Measurements from ENCODE around the gene NPAT. TPM values are rescaled to one million over a fixed set of nuclear protein-coding genes. Genes with fewer than 3 reads are reported as not detected.
A peak's percentile ranks its signal among the peaks of the same experiment; 100 is the strongest.

Gene NPAT
- 6.9 TPM for total RNA-seq
- long read RNA-seq, partial matches to known transcripts: 5 of 6 reads
- long read RNA-seq, other reads (novel, unspliced or antisense): 1 of 6 reads

DNA sequence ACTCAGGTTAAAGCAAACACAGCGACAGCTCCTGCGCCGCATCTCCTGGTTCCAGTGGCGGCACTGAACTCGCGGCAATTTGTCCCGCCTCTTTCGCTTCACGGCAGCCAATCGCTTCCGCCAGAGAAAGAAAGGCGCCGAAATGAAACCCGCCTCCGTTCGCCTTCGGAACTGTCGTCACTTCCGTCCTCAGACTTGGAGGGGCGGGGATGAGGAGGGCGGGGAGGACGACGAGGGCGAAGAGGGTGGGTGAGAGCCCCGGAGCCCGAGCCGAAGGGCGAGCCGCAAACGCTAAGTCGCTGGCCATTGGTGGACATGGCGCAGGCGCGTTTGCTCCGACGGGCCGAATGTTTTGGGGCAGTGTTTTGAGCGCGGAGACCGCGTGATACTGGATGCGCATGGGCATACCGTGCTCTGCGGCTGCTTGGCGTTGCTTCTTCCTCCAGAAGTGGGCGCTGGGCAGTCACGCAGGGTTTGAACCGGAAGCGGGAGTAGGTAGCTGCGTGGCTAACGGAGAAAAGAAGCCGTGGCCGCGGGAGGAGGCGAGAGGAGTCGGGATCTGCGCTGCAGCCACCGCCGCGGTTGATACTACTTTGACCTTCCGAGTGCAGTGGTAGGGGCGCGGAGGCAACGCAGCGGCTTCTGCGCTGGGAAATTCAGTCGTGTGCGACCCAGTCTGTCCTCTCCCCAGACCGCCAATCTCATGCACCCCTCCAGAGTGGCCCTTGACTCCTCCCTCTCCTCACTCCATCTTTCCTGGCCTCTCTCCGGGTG, at the start of gene NPAT, which contains the start of gene ATM:
Gene NPAT, minus strand, starts transcription at position 65 of the 774 bp plus-strand sequence. CDS start 102 bp downstream, outside the sequence.
Gene ATM, plus strand, starts transcription at position 494 of the 774 bp plus-strand sequence. CDS start 4,558 bp downstream, outside the sequence.
- intact Hi-C loops (cut with DNase I): loop anchor here (2.0 to 10.0 kb wide), 5 partner anchors 100 to 442 kb away; partner anchors contain the start of genes ACAT1, C11orf65, CUL5 and DDX10
- peak; percentile 100 for DNase-seq (ENCODE audit: low spot score)

GRCh38 chr11:108269583-108269982, 47.1 kb upstream of the NPAT start:
- intact Hi-C loops (cut with DNase I): no loop called here
- DNase-seq (ENCODE audit: low spot score): no peak

GRCh38 chr11:108253176-108253575, 30.7 kb upstream of the NPAT start:
- no peak for DNase-seq (ENCODE audit: low spot score)
- intact Hi-C loops (cut with DNase I): no loop called here

DNA sequence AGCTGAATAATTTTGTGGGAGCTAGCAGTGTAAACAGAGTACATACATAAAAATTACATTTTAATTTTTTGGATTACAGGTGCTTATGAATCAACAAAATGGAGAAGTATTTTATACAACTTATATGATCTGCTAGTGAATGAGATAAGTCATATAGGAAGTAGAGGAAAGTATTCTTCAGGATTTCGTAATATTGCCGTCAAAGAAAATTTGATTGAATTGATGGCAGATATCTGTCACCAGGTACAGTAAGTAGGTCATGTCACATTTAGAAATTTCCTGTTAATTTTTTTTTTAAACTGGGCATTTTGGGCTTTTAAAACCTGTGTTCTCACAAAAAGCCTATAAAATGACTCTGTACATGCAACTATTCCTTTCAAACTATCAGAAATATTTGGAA, 24.4 kb upstream of the NPAT start:
- DNase-seq (ENCODE audit: low spot score): no peak
- intact Hi-C loops (cut with DNase I): no loop called here

DNA sequence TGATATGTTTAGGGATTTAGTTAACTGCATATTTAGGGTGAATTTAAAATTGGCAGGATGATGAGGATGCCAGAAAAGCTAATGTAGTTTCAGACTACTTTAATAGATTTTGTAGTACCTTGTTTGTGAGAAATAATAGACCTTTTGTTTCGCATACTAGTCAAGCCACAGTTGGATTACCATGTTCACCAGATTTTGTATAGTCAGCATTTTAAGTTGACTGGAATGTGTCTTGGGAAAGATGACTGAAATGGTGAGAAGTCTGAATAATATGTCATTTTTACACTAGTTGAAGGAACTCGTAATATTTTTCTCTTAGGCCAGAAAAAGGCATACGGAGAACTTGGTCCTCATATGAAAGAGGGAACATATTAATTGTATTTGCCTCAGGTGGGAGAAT, 23.9 kb upstream of the NPAT start:
- DNase-seq (ENCODE audit: low spot score): no peak
- intact Hi-C loops (cut with DNase I): no loop called here

GRCh38 chr11:108242422-108242821, 20.0 kb upstream of the NPAT start:
- DNase-seq (ENCODE audit: low spot score): no peak
- intact Hi-C loops (cut with DNase I): no loop called here

DNA sequence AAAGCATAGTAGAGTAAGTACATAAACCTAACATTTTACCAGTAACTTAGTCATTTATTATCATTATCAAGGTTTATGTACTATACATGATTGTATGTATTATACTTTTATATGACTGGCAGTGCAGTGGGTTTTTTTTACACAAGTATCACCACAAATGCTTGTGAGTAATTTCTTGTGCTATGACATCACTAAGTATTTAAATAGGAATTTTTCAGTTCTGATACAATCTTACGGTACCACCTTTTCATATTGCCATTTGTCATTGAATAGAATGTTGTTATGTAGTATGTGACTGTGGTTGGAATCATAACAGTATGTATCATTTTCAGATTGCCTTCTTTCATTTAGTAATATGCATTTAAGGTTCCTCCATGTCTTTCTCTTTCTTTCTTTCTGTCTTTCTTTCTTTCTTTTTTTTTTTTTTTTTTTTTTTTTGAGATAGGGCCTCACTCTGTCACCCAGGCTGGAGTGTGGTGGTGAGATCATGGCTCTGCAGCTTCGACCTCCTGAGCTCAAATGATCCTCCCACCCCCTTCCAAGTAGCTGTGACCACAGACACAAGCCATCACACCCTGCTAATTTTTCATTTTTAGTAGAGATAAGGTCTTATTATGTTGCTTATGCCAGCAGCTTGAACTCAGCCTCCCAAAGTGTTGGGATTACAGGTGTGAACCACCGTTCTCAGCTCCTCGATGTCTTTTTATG, 19.0 kb upstream of the NPAT start:
- intact Hi-C loops (cut with DNase I): no loop called here
- DNase-seq (ENCODE audit: low spot score): no peak

GRCh38 chr11:108239076-108239475, 16.6 kb upstream of the NPAT start:
- intact Hi-C loops (cut with DNase I): no loop called here
- DNase-seq (ENCODE audit: low spot score): no peak

GRCh38 chr11:108237058-108237481, 14.6 kb upstream of the NPAT start:
- intact Hi-C loops (cut with DNase I): no loop called here
- no peak for DNase-seq (ENCODE audit: low spot score)

- no peak for DNase-seq (ENCODE audit: low spot score)
- intact Hi-C loops (cut with DNase I): no loop called here
Observed at GRCh38 chr11:108235633-108236032, 13.2 kb upstream of the NPAT start.

GRCh38 chr11:108235192-108235591, 12.8 kb upstream of the NPAT start:
- DNase-seq (ENCODE audit: low spot score): no peak
- intact Hi-C loops (cut with DNase I): no loop called here

DNA sequence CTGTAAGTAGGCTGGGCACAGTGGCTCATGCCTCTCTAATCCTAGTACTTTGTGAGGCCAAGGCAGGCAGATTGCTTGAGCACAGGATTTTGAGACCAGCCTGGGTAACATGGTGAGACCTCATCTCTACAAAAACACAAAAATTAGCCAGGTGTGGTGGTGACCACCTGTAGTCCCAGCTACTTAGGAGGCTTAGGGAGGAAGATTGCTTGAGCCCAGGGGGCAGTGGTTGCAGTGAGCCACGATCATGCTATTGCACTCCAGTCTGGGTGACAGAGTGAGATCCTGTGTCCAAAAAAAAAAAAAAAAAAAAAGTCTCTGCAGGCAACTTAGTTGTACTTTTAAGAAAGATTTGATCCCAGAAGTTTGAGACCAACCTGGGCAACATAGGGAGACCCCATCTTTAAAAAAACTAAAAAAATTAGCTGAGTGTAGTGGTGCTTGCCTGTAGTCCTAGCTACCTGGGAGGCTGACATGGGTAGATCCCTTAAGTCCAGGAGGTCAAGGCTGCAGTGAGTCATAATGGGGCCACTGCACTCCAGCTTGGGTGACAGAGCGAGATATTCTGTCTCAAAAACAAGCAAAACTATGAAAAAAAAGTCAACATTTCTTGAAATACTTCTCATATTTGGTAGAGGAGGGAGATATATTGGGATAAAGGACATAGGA, 11.0 kb upstream of the NPAT start:
- DNase-seq (ENCODE audit: low spot score): no peak
- intact Hi-C loops (cut with DNase I): no loop called here

- DNase-seq (ENCODE audit: low spot score): no peak
- intact Hi-C loops (cut with DNase I): loop anchor here (10.0 kb wide), 2 partner anchors 223 to 437 kb away; partner anchors contain the start of genes CUL5 and DDX10
Observed at GRCh38 chr11:108228251-108228650, 5.8 kb upstream of the NPAT start.

DNA sequence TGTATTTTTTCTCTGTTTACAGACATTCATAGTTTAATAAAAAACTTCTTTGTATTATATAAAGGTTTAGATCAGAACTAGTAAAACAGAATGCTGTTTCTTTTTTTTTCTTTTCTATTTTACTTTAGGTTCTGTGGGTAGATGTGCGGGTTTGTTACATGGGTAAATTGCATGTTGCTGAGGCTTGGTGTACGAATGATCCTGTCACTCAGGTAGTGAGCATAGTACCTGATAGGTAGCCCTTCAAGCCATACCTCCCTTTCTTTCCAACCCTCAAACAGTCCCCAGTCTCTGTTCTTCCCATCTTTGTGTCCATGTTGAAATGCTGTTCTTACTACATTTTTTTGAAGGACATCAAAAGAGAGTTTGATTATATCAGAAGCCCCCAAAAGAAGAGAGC, 3.6 kb upstream of the NPAT start:
- DNase-seq (ENCODE audit: low spot score): no peak
- intact Hi-C loops (cut with DNase I): loop anchor here (10.0 kb wide), 2 partner anchors 221 to 439 kb away; partner anchors contain the start of genes CUL5 and DDX10

DNA sequence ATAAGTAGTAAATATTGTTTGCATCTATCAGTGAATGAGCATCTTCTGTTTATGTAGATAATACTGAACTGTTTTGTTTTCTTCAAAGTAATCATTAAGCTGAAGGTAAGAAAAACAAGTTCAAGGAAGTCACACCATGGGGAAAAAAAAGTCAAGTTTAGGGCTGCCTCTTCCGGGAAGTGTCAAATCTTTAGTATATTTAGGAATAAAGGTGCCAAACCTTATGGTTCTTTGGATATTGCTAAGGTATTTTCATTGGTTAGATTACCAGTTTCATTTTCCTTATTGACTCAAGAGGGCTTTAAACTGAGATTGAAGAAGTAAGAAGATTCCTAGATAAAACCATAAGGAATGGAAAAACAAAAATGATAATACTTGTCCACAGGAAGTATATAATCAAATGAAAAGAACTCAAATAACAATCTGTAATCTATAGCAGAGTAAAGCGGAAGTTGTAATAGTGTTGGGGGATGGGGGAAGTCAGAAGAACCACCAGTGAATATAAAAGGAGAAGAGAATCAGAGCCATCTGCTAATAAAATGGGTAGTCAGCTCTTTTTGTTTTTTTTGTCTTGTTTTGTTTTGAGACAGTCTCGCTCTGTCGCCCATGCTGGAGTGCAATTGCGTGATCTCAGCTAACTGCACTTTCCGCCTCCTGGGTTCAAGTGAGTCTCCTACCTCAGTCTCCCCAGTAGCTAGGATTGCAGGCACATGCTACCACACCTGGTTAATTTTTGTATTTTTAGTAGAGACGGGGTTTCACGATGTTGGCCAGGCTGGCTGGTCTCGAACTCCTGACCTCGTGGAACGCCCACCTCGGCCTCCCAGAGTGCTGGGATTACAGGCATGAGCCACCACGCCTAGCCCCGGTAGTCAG, 2.7 kb upstream of the NPAT start:
- DNase-seq (ENCODE audit: low spot score): no peak
- intact Hi-C loops (cut with DNase I): loop anchor here (2.0 to 10.0 kb wide), 5 partner anchors 54 to 440 kb away; partner anchors contain the start of genes ACAT1, CUL5, DDX10 and POGLUT3

GRCh38 chr11:108224366-108224765, 1.9 kb upstream of the NPAT start:
- DNase-seq (ENCODE audit: low spot score): no peak
- intact Hi-C loops (cut with DNase I): loop anchor here (2.0 to 10.0 kb wide), 5 partner anchors 54 to 440 kb away; partner anchors contain the start of genes ACAT1, CUL5, DDX10 and POGLUT3

GRCh38 chr11:108223348-108224149, 1.1 kb upstream of the NPAT start:
- intact Hi-C loops (cut with DNase I): loop anchor here (2.0 to 10.0 kb wide), 6 partner anchors 55 to 441 kb away; partner anchors contain the start of genes ACAT1, C11orf65, CUL5 and DDX10
- DNase-seq (ENCODE audit: low spot score): no peak

All from cardiac septum (tissue), 1 donor.